Stimulated activated CD4-positive, alpha-beta T cell treated with anti-CD3 and anti-CD28 coated beads, Interleukin-1b, Interleukin-23, amount 100 ng/mL, for 4 hours (primary cell): Measurements from ENCODE around the gene CACHD1.
A peak's percentile ranks its signal among the peaks of the same experiment; 100 is the strongest.

ENCODE experiments used
- DNase-seq, 2 donors: peaks; one replicate each; pipeline ENCODE4 v3.0.0-alpha.2; 2020; ENCODE audit warnings: low read depth in 2 of 2

Gene CACHD1

DNA sequence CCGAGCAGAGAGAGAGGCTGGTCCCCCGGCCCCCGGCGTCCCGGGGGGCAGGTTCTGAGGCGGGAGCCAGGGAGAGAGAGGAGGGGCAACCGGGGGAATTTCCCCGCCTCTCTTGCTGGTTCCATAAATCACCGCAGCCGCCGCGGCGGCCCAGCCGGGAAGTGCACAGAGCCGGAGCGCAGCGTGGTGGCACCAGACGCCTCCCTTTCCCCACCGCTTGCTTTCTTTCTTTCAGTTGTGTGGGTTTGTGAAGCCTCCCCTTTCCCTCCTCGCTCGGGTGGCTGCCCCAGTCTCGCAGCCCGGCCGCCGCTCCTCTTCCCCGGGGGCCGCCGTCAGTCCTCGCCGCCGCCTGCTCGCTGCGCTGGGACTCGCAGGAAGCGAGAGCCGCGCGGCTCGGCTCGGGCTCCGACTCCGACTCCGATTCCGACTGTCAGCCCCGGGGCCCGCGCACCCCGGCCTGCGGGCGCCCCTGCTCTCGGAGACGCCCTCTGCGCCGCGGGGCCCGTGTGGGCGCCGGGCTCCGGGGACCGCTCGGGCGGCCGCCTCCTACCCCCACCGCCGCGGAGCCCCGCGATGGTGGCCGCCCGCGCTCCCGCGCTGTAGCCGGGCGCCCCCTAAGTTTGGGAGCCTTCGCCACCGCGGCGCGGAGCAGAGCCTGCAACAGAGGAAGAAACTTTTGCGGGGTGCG, at the start of gene CACHD1:
Gene CACHD1, plus strand, starts transcription at position 153 of the 688 bp plus-strand sequence. CDS start 616 bp downstream, outside the sequence.
- DNase-seq, result peak; percentile 63 to 68

DNA sequence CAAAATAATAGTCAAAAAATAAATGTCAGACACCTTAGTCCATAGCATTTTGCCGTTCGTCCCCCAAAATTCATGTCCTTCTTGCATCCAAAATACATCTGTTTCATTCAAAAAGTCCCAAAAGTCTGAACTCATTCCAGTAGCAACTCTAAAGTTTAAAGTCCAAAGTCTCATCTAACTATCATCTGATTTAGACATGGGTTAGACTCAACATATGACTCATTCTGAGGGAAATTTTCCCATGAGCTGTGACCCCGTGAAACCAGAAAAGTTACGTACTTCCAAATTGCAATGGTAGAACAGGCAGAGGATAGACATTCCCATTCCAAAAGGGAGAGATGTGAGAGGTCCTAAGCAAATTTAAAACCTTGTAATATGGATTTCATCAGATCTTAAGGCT, 48.6 kb upstream of the CACHD1 start:
- DNase-seq, result no peak

DNA sequence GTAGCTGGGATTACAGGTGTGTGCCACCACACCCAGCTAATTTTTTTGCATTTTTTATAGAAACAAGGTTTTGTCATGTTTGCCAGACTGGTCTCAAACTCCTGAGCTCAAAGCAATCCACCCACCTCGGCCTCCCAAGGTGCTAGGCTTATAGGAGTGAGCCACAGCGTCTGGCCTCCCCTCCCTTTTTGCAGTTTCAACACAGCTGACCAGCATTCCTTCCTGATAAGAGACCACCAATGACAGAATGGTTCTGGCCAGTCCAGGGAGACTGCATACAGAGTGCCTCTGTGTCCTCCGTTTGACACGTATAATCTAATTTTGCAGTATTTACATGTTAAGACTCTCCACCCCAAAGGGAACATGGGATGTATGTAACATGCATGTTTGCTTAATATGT, 46.4 kb upstream of the CACHD1 start:
- DNase-seq, result no peak

DNA sequence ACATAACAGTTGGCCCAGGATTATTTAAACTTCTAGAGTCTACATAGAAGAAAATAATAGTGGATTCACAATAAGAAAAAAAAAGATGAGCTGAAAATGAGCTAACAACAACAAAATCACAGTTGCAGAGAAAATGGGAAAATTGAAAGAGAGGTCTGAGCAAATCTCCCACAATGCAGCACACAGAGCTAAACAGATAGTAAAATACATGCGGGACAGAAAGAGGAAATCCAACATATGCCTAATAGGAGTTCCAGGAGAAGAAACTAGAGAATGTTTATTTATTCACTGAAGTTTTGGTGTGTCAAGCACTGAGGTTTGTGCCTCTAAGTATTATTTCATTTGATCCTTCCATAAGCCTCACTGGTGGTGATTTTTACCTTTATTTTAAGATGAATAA, 45.5 kb upstream of the CACHD1 start:
- no peak for DNase-seq

DNA sequence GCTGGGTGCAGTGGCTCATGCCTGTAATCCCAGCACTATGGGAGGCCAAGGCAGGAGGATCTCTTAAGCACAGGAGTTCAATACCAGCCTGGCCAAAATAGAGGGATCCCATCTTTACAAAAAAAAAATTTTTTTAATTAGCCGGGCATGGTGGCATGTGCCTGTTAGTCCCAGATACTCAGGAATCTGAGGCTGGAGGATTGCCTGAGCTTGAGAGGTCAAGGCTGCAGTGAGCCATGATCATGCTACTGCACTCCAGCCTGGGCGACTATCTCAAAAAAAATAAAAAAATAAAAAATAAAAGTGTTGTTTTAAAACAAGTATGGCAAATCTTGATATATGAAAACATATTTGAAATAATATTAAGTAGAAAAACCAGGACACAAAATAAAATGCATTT, 44.4 kb upstream of the CACHD1 start:
- DNase-seq, result no peak

DNA sequence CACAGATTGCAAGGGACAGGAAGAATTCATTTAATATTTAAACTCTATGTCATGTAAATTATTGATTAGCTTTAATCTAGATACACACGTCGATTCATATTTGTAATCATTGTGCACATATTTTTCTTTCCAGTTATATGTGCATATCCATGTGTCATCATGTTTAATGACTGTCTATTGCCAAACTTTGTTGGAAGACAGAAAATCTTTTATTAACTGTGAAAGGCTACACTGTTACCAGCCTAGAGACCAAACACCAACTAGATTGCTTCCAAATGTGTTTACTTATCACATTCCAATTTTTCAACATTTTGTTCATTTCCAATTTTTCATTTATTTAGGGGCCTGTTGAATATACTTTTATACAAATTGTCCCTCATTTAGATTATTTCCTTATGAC, 43.2 kb upstream of the CACHD1 start:
- DNase-seq, result no peak

DNA sequence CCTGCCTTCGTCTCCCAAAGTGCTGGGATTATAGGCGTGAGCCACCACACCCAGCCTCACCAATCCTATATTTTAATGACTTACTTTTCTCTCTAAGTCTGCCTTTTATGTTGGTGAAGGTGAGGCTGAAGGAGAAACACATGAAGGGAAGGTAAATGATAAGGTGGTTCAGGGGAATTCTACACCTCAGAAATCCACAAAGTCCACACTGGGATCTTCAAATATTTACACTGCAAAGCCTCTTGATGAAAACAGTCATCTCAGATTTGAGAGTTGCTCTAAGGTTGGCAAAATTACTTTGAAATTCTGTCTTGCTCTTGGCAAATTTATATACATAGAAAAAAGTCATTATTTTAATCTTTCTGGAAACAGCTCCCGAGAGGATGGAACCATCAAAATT, 42.0 kb upstream of the CACHD1 start:
- no peak for DNase-seq

DNA sequence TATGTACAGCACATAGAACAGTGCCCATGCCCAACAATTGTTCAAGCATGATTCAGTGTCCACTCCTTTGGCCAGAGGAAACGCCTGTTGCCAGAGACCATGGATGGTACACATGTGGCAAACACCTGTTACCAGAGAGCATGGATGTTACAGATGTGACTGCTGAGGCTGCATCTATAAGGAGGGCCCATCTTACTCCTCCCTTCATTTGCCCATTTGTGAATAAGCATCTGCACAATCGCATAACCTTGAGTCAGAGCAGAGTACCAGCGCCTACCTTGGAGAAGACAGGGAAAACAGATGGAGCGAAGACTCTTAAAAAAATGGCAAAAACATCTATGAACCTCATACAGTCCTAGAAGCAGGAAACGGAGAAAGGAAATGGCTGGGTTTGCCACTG, 36.6 kb upstream of the CACHD1 start:
- no peak for DNase-seq

DNA sequence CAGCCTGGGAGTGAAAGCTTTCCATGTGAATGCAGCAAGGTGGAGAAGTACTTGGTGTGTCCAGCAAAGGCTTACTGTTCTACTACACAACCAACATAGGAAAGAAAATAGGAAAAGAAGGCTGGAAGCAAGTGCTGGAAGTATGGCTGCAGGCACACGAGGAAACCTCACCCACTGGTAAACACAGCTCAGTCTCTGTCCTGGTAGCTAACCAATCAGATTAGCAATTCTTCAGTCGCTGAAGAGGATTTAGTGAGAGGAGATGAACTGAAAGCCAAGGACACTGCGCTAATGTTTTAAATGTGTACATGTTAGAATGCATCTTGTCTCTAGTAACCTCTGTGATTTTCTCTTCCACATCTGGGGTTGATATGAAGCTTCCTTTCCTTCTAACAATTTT, 36.2 kb upstream of the CACHD1 start:
- no peak for DNase-seq

DNA sequence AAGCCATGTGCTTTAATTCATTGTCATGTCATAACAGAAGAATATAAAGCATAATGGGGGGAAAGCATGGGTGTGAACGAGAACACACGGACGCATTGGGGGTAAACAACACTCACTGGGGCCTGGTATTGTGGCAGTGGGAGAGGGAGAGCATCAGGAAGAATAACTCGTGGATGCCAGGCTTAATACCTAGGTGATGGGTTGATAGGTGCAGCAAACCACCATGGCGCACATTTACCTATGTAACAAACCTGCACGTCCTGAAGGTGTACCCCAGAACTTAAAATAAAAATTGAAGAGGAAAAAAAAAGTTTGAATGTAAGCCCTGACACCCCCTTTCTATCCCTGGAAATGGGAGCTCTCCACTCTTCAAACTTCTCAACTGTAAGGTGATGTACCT, 34.9 kb upstream of the CACHD1 start:
- DNase-seq, result no peak

DNA sequence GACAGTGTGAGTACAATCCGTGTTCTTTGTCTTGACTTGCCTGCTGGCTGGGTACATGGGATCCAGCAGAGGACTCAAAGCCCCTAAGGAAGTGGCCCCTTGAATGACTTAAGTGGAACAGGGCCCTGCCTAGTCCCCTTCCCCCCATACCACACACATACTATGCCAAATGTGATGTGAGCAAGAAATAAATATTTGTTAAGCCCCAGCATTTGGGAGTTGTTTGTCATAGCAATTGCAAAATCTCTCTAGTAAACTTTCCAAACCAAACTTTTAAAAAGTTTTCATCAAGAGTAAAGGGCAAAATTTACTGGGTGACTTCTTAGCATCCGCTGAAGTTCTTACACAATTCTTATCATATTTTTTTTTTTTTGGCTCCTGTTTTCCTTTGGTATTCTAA, 32.5 kb upstream of the CACHD1 start:
- no peak for DNase-seq

DNA sequence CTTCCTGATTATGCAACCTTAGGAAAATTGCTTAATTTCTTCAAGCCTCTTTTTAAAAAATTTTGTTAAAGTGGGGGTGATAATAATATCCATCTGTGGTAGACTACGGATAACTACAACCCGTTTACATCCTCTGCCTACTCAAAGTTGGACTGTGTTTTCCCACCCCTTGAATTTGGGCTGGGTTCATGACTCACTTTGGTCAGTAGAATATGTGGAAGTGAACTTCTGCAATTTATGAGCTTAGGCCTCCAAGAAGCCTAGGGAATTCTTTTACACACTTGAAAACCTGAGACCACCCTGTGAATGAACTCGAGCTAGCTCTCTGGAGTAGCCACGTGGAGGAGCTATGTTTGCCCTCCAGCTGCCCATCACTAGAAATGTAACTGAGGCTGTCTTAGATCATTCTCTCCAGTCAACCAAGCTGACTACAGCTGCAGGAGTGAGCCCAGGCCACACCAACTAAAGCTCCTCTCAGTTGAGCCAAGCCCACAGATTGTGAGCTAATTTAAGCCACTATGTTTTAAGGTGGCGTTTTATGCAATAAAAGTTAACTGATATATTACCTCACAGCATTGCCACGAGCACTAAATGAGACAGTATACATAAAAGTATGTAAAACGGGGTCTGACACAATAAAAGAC, 29.6 kb upstream of the CACHD1 start:
- no peak for DNase-seq

DNA sequence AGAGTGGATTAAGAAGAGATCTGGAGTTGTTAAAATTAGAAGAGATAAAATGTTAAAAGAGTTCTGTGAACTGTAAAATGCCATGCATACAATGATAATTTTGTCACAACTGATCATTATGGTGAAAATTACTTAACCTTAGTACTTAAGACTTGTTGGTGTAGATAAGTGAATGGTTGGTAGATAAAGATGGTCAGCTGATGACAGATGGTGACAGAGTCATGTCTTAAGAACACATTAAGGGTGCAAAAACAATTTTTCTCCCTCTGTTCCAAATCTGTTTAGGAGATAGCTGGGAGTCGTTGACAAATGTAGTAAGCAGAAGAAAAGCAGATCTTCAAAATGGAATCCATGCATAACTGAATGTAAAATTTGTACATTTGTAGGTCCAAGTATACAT, 18.5 kb upstream of the CACHD1 start:
- no peak for DNase-seq

DNA sequence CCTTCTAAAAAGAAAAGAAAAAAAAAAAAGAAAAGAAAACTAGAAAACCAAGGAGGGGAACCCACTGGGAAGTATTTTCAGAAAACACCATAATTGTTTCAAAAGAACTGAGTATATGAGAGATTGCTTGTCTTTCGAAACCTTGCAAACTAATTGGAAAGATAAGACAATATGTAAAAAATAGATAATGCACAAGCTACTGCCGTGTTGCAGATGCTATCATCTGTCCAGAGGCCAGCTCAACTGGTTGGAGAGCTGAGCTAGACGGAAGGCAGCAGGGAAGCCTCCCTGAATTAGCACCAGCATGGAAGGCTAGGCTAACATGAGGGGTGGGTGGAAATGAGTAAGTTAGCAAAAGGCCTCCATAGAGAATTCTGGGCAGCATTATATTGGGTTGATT, 16.2 kb upstream of the CACHD1 start:
- no peak for DNase-seq

DNA sequence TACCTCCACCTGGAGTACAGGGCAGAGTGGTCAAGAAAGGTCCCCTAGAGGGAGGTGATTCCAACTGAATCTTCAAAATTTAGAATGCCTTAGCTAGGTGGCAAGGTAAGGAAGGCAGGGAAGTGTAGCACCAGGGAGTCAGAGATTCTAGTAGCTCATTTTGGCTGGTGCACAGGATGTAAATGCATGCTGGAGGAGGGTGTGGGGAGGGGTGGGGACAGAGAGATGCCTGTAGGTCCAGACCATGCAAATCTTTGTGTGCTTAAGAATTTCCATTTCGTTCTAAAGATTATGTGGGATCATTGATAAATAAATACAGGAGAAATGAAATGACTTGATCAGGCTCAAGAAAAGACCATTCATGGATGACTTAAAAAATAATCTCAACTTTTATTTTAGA, 11.0 kb upstream of the CACHD1 start:
- DNase-seq, result no peak

DNA sequence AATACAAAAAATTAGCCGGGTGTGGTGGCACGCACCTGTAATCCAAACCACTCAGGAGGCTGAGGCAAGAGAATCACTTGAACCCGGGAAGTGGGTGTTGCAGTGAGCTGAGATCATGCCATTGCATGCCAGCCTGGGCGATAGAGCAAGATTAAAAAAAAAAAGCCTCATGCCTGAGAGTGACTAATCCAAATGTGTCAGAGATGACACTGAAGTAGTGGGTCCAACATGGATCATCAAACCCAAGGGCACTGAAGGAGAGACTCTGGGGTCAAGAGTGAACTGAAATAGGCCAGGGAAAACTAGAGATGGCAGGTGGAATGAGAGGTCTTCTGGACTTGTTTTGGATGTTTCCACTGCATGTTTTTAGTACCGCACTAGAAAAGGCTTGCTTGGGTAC, 10.2 kb upstream of the CACHD1 start:
- DNase-seq, result no peak

DNA sequence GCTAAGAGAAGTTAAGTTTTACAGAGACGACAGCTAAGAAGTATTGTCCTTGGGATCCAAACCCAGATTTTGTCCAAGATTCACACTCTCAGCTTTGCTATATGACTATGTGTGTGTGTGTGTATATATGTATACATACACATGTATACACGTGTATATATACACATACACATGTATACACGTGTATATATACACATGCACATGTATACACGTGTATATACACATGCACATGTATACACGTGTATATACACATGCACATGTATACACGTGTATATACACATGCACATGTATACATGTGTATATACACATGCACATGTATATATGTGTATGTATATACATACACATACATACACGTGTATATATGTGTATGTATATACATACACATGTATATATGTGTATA, 3.9 kb upstream of the CACHD1 start:
- no peak for DNase-seq

DNA sequence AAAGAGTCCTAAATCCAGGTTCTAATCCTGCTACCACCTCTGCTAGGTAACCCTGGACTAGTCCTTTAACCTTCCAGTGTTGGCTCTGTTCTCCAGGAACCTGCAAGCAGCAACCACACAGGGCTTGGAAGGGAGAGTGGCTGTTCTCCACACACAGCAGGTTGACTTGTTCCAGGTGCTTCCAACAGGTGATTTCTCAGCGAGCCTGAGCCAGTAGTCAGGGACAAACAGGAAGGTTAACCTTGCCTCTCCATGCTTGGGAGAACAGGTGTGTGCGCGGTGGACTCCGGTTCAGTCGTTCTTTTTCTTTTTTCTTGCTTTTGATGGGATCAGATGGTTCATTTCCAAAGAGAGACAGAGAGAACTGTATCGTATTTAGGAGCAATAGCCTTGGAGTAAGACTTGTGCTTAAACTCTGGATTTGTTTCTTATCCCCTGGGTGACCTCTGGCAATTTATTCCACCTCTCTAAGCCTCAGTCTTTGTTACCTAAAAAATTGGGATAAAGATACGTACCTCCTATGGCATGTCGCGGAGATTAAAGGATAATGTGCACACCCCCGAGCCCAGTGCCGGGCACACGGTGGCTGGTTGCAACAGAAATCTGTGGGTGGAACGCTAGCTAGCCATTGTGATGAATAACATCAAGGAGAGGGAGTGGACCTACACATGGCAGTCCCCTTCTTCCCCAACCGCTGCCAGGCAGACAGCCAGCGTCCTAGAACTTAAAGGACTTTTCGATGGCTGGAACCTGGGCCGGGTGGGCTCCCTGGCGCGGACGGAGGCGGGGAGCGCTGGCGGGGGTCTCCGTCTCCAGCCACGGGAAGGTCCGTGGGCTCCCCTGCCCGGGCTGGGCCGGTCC, 583 bp upstream of the CACHD1 start:
- DNase-seq, result no peak

DNA sequence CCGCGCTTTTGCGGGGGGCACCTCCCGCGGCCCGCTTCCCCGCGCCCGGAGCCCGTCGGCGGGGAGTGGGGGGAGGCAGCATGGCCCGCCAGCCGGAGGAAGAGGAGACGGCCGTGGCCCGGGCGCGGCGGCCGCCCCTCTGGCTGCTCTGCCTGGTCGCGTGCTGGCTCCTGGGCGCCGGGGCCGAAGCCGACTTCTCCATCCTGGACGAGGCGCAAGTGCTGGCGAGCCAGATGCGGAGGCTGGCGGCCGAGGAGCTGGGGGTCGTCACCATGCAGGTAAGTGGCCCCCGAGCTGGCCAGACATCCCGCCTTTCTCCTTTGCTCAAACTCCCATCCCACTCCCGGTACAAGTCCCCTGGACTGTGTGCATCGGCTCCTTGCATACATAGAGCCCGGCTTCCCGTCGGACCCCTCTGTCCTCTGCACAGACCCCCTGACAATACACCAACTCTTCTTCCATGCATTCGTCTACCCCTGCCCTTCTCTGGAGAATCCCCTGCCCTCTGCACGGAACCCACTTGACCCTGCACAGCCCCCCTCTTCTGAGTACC, 812 bp downstream of the CACHD1 start:
- DNase-seq, result peak in 1 of 2 donors; percentile 1

DNA sequence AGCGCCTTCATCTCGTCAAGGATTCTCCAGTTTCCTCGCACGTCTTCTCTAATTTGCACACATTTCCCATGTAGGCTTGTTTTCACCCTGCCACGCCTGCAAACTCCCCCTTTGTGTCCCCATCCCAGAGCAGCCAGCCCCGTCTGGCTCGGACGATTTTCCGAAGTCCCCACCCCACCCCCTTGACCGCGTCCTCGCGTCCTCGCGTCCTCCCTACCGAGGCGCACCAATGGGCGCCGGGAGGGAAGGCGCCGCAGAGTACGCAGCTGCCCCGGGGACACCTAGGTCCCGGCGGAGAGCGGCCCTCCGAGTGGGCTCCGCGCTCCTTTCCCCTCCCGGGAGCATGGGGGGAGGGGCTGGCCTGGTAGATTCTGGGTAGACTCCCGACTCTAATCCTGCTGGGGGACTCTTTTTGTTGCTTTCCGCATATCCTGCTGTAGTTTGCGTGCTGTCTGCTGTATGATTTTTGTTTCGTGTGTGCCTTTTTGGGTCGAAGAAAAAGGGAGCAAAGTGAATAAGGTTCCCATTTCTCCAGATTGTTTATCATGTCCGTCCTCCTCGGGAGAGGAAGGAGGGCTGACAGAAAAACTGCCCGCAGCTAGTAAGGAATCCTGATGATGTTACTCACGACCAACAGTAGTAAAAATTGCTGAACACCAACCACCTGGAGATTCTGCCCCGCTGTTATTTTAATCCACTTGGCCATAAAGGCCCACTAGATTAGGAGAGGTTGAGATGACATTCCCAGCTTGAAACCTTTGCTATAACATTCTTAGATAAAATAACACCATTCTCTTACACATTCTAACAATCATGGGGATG, 1.5 kb downstream of the CACHD1 start:
- DNase-seq, result peak in 1 of 2 donors; percentile 1

DNA sequence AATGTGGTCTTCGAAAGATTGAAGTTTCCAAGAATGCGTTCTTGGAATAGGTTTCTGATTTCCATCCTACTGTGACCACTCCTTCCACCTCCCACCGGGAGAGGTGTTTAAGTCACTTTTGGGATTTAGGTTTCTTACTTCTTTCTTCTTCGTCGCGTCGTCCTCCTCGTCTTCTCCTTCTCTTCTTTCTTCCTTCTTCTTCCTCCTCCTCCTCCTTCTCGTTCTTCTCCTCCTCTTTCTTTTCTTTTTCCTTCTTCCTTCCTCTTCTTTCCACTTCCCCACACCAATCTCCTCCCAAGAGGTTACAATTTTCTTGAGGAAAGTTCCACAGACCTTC, 2.1 kb downstream of the CACHD1 start:
- no peak for DNase-seq

DNA sequence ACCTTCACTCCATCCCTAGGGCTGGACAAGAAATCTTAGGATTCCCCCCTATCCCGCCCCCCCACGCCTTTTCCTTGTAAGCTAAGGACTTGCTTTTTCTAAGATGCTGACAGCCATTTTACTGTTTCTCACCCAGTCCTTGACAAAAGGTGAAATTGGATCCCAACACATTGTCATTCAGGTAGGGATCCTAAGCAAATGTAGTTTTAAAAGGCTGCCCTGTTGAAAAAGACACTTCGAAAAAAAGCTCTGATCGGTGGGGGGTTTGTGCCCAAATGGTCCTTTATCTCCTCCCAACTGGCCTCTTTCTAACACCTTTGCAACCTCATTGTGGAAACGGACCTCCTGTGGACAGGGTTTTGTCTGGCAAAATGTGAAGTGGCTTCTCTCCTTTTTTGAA, 2.9 kb downstream of the CACHD1 start:
- DNase-seq, result no peak
